ENCODE measurements around the gene INF2.
"Not testable (repeated sequence)": the region's sequence is repeated elsewhere in the genome, so short reads cannot be mapped to it uniquely, and the experiment has no call there.

The INF2 gene

GRCh38 chr14:104652386-104652785, 37.0 kb upstream of the INF2 start:
- ATAC-seq = no peak
- TF ChIP-seq CSDC2 (CRISPR knock-in tag; IDR thresholded peaks at IDR 0.05) (no peak), CREB5 (CRISPR knock-in tag; IDR thresholded peaks at IDR 0.05; ENCODE audit: low read depth) (no peak), ZFP3 (CRISPR knock-in tag; IDR thresholded peaks at IDR 0.05) (no peak), BACH2 (CRISPR knock-in tag; IDR thresholded peaks at IDR 0.05; ENCODE audit: borderline replicate concordance) (no peak), SNAI2 (CRISPR knock-in tag; IDR thresholded peaks at IDR 0.05) (no peak), POU6F1 (CRISPR knock-in tag; IDR thresholded peaks at IDR 0.05; ENCODE audit: borderline replicate concordance, low read depth) (no peak), ZNF565 (CRISPR knock-in tag; conservative IDR thresholded peaks at IDR 0.05; ENCODE audit: low read depth) (no peak), RARB (CRISPR knock-in tag; IDR thresholded peaks at IDR 0.05) (no peak), ZNF70 (CRISPR knock-in tag; IDR thresholded peaks at IDR 0.05) (no peak), GLIS3 (CRISPR knock-in tag; IDR thresholded peaks at IDR 0.05) (no peak), ESRRG (CRISPR knock-in tag; IDR thresholded peaks at IDR 0.05) (no peak), ZNF8 (CRISPR knock-in tag; IDR thresholded peaks at IDR 0.05) (no peak)
- TF ChIP-seq, protein P1, sequence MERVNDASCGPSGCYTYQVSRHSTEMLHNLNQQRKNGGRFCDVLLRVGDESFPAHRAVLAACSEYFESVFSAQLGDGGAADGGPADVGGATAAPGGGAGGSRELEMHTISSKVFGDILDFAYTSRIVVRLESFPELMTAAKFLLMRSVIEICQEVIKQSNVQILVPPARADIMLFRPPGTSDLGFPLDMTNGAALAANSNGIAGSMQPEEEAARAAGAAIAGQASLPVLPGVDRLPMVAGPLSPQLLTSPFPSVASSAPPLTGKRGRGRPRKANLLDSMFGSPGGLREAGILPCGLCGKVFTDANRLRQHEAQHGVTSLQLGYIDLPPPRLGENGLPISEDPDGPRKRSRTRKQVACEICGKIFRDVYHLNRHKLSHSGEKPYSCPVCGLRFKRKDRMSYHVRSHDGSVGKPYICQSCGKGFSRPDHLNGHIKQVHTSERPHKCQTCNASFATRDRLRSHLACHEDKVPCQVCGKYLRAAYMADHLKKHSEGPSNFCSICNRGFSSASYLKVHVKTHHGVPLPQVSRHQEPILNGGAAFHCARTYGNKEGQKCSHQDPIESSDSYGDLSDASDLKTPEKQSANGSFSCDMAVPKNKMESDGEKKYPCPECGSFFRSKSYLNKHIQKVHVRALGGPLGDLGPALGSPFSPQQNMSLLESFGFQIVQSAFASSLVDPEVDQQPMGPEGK (CRISPR knock-in tag; IDR thresholded peaks at IDR 0.05; ENCODE audit: borderline replicate concordance) = no peak

GRCh38 chr14:104653130-104653920, 36.1 kb upstream of the INF2 start:
- ATAC-seq = not testable (repeated sequence)

GRCh38 chr14:104654119-104654518, 35.3 kb upstream of the INF2 start:
- TF ChIP-seq BACH2 (CRISPR knock-in tag; IDR thresholded peaks at IDR 0.05; ENCODE audit: borderline replicate concordance) = no peak
- ATAC-seq = no peak

GRCh38 chr14:104655128-104655848, 34.1 kb upstream of the INF2 start:
- no peak for TF ChIP-seq ZNF565 (CRISPR knock-in tag; conservative IDR thresholded peaks at IDR 0.05; ENCODE audit: low read depth)
- no peak for TF ChIP-seq PPARA (CRISPR knock-in tag; IDR thresholded peaks at IDR 0.05; ENCODE audit: borderline replicate concordance)
- no peak for TF ChIP-seq ZNF70 (CRISPR knock-in tag; IDR thresholded peaks at IDR 0.05)
- TF ChIP-seq RARB (CRISPR knock-in tag; IDR thresholded peaks at IDR 0.05) = no peak
- TF ChIP-seq ZNF8 (CRISPR knock-in tag; IDR thresholded peaks at IDR 0.05) = no peak
- TF ChIP-seq ISL1 (CRISPR knock-in tag; IDR thresholded peaks at IDR 0.05) = no peak
- TF ChIP-seq BACH2 (CRISPR knock-in tag; IDR thresholded peaks at IDR 0.05; ENCODE audit: borderline replicate concordance) = no peak
- no peak for TF ChIP-seq ESRRG (CRISPR knock-in tag; IDR thresholded peaks at IDR 0.05)
- no peak for TF ChIP-seq ZC3H10 (CRISPR knock-in tag; IDR thresholded peaks at IDR 0.05)
- TF ChIP-seq, protein P2, sequence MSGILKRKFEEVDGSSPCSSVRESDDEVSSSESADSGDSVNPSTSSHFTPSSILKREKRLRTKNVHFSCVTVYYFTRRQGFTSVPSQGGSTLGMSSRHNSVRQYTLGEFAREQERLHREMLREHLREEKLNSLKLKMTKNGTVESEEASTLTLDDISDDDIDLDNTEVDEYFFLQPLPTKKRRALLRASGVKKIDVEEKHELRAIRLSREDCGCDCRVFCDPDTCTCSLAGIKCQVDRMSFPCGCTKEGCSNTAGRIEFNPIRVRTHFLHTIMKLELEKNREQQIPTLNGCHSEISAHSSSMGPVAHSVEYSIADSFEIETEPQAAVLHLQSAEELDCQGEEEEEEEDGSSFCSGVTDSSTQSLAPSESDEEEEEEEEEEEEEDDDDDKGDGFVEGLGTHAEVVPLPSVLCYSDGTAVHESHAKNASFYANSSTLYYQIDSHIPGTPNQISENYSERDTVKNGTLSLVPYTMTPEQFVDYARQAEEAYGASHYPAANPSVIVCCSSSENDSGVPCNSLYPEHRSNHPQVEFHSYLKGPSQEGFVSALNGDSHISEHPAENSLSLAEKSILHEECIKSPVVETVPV (CRISPR knock-in tag; IDR thresholded peaks at IDR 0.05) = no peak
- no peak for TF ChIP-seq ARNTL (CRISPR knock-in tag; IDR thresholded peaks at IDR 0.05; ENCODE audit: borderline replicate concordance, low read depth)
- no peak for TF ChIP-seq SNAI2 (CRISPR knock-in tag; IDR thresholded peaks at IDR 0.05)
- TF ChIP-seq POU6F1 (CRISPR knock-in tag; IDR thresholded peaks at IDR 0.05; ENCODE audit: borderline replicate concordance, low read depth) = no peak
- TF ChIP-seq ZFP30 (CRISPR knock-in tag; IDR thresholded peaks at IDR 0.05) = no peak
- no peak for TF ChIP-seq CSDC2 (CRISPR knock-in tag; IDR thresholded peaks at IDR 0.05)
- TF ChIP-seq ZFP3 (CRISPR knock-in tag; IDR thresholded peaks at IDR 0.05) = no peak
- TF ChIP-seq, protein P1 (CRISPR knock-in tag; IDR thresholded peaks at IDR 0.05; ENCODE audit: borderline replicate concordance) = no peak
- no peak for ATAC-seq

Measured in SK-N-SH treated with all-trans-retinoic acid at 6 μM for 48 hours (cell line).